H1 (cell line): ENCODE results near the gene GADD45GIP1. TPM values are rescaled to one million over a fixed set of nuclear protein-coding genes. Genes with fewer than 3 reads are reported as not detected.

Experiments
- CTCF ChIA-PET: fragments of 300-600 bp; sonication (Branson Sonifier 250); formaldehyde crosslinking; loops from one replicate; lab custom pipeline; 2021; ENCODE audit not compliant: partially characterized antibody; lab: Charles Lee
- POLR2A ChIA-PET: fragments of 300-600 bp; sonication (Branson Sonifier 250); formaldehyde crosslinking; loops from one replicate; lab custom pipeline; 2021; ENCODE audit warnings: inconsistent platforms; ENCODE audit not compliant: partially characterized antibody; lab: Charles Lee
- DNase-seq, 2 experiments: peaks; one replicate each; pipeline versions ENCODE4 v3.0.0 to v3.0.0-alpha.2; 2010 to 2022; ENCODE audit warnings: low spot score in 2 of 2, low read depth in 1 of 2, mixed read lengths in 1 of 2
- FAIRE-seq: peaks from 2 replicates; lab custom pipeline; 2011; peaks lifted over from hg19 to GRCh38; lab: Jason Lieb, UNC
- H2AFZ ChIP-seq: 2 replicates; pipeline ENCODE4 v1.8.1; 2012; ENCODE audit warnings: low read length, inconsistent platforms
- H2AK5ac ChIP-seq: 2 replicates; pipeline ENCODE4 v1.6.1; 2013; ENCODE audit warnings: low read depth, low read length
- H2BK120ac ChIP-seq: replicated peaks from 2 replicates; pipeline ENCODE3; 2013; ENCODE audit warnings: low read depth, low read length, inconsistent platforms
- H2BK12ac ChIP-seq: 2 replicates; pipeline ENCODE4 v1.6.1; 2013; ENCODE audit warnings: low read depth, low read length
- H2BK15ac ChIP-seq: 2 replicates; pipeline ENCODE4 v1.6.1; 2013; ENCODE audit warnings: low read length
- H2BK20ac ChIP-seq: 2 replicates; pipeline ENCODE4 v1.6.1; 2013; ENCODE audit warnings: low read length
- H2BK5ac ChIP-seq: 2 replicates; pipeline ENCODE4 v1.6.1; 2013; ENCODE audit warnings: low read depth, low read length
- H3K14ac ChIP-seq: 2 replicates; pipeline ENCODE4 v1.6.1; 2013; ENCODE audit warnings: inconsistent platforms; ENCODE audit not compliant: insufficient read length
- H3K18ac ChIP-seq: 2 replicates; pipeline ENCODE4 v1.6.1; 2013; ENCODE audit warnings: low read length; ENCODE audit errors: extremely low read depth
- H3K23ac ChIP-seq: 2 replicates; pipeline ENCODE4 v1.6.1; 2013; ENCODE audit warnings: inconsistent platforms; ENCODE audit not compliant: insufficient read length
- H3K23me2 ChIP-seq: 2 replicates; pipeline ENCODE4 v1.6.1; 2013; ENCODE audit warnings: low read depth, low read length
- H3K27ac ChIP-seq: 2 replicates; pipeline ENCODE4 v1.6.1; 2011; ENCODE audit warnings: low read depth, low read length, inconsistent platforms
- H3K27me3 ChIP-seq, 4 experiments: replicated peaks in 1 of 4; 1 replicate in 1 of 4; 2 replicates in 3 of 4; pipeline versions ENCODE4 v1.6.1 to v1.8.1; 2011 to 2013; ENCODE audit warnings: low read length in 3 of 4, mild to moderate bottlenecking in 3 of 4, inconsistent platforms in 2 of 4, mixed read lengths in 2 of 4, moderate library complexity in 1 of 4; ENCODE audit not compliant: control insufficient read depth in 3 of 4, insufficient read depth in 3 of 4; ENCODE audit errors: extremely low read depth in 1 of 4
- H3K36me3 ChIP-seq, 4 experiments: 2 replicates each; pipeline versions ENCODE4 v1.6.1 to v1.8.1; 2011 to 2013; ENCODE audit warnings: mild to moderate bottlenecking in 4 of 4, low read length in 3 of 4, moderate library complexity in 2 of 4, control low read depth in 1 of 4, inconsistent platforms in 1 of 4; ENCODE audit not compliant: insufficient read depth in 4 of 4, control insufficient read depth in 2 of 4
- H3K4ac ChIP-seq: replicated peaks from 2 replicates; pipeline ENCODE3; 2013; ENCODE audit warnings: low read length, low read depth, mixed read lengths, inconsistent platforms; ENCODE audit not compliant: insufficient read length
- H3K4me1 ChIP-seq, 4 experiments: replicated peaks in 1 of 4; 1 replicate in 1 of 4; 2 replicates in 3 of 4; pipeline versions ENCODE4 v1.6.1 to v1.8.1; 2011 to 2013; ENCODE audit warnings: low read length in 3 of 4, inconsistent platforms in 2 of 4, mixed read lengths in 1 of 4; ENCODE audit not compliant: insufficient read depth in 4 of 4, control insufficient read depth in 3 of 4
- H3K4me2 ChIP-seq, 2 experiments: 2 replicates each; pipeline versions ENCODE4 v1.6.1 to v1.8.1; 2011 to 2013; ENCODE audit warnings: low read depth in 2 of 2, low read length in 2 of 2, control low read depth in 1 of 2, inconsistent platforms in 1 of 2, mild to moderate bottlenecking in 1 of 2; ENCODE audit not compliant: insufficient read depth in 1 of 2
- H3K4me3 ChIP-seq, 4 experiments: fragments of 200-600, 300-600 bp in 1 of 4; sonication (generic), shearing (Covaris generic), sonication (Bioruptor Twin) in 1 of 4; 2 replicates each; pipeline versions ENCODE4 v1.5.1 to v1.8.1; 2011 to 2016; ENCODE audit warnings: low read length in 4 of 4, low read depth in 3 of 4, control low read depth in 2 of 4, inconsistent platforms in 2 of 4, mild to moderate bottlenecking in 2 of 4, mixed read lengths in 1 of 4, moderate library complexity in 1 of 4; ENCODE audit not compliant: insufficient read depth in 2 of 4; ENCODE audit errors: extremely low read depth in 1 of 4
- H3K56ac ChIP-seq: replicated peaks from 2 replicates; pipeline ENCODE3; 2013; ENCODE audit warnings: low read depth, mild to moderate bottlenecking, mixed read lengths, low read length, inconsistent platforms; ENCODE audit not compliant: insufficient read length
- H3K79me1 ChIP-seq: 2 replicates; pipeline ENCODE4 v1.6.1; 2013; ENCODE audit warnings: low read depth, low read length, control low read depth
- H3K79me2 ChIP-seq, 2 experiments: 2 replicates each; pipeline versions ENCODE4 v1.6.1 to v1.8.1; 2012 to 2013; ENCODE audit warnings: low read length in 2 of 2, mild to moderate bottlenecking in 2 of 2, inconsistent platforms in 1 of 2; ENCODE audit not compliant: insufficient read depth in 2 of 2, control insufficient read depth in 1 of 2
- H3K9ac ChIP-seq, 4 experiments: replicated peaks in 1 of 4; 1 replicate in 1 of 4; 2 replicates in 3 of 4; pipeline versions ENCODE4 v1.6.1 to v1.8.1; 2011 to 2013; ENCODE audit warnings: low read depth in 3 of 4, low read length in 3 of 4, control low read depth in 2 of 4, mild to moderate bottlenecking in 2 of 4, moderate library complexity in 2 of 4, inconsistent platforms in 1 of 4; ENCODE audit errors: extremely low read depth in 1 of 4
- H3K9me3 ChIP-seq, 2 experiments: 2 replicates each; pipeline versions ENCODE4 v1.6.1 to v1.8.1; 2012 to 2013; ENCODE audit warnings: mild to moderate bottlenecking in 2 of 2, moderate library complexity in 2 of 2, control low read depth in 1 of 2, inconsistent platforms in 1 of 2, low read depth in 1 of 2, low read length in 1 of 2, mixed read lengths in 1 of 2; ENCODE audit not compliant: insufficient read depth in 2 of 2
- H4K20me1 ChIP-seq, 2 experiments: replicated peaks in 1 of 2; 2 replicates each; pipeline versions ENCODE3 to v1.8.1; 2011 to 2013; ENCODE audit warnings: inconsistent platforms in 2 of 2, low read length in 2 of 2, mild to moderate bottlenecking in 1 of 2; ENCODE audit not compliant: insufficient read depth in 2 of 2, control insufficient read depth in 1 of 2
- H4K5ac ChIP-seq: 2 replicates; pipeline ENCODE4 v1.6.1; 2013; ENCODE audit warnings: low read length, low read depth, mixed read lengths, inconsistent platforms; ENCODE audit not compliant: insufficient read length
- H4K8ac ChIP-seq: 2 replicates; pipeline ENCODE4 v1.8.0; 2013; ENCODE audit warnings: mild to moderate bottlenecking, moderate library complexity, low read length, inconsistent platforms; ENCODE audit not compliant: insufficient read depth; ENCODE audit errors: extremely low read depth
- H4K91ac ChIP-seq: replicated peaks from 2 replicates; pipeline ENCODE3; 2013; ENCODE audit warnings: low read length, mixed read lengths, inconsistent platforms; ENCODE audit not compliant: insufficient read length
- ASH2L ChIP-seq: fragments of 200-600, 300-600 bp; sonication (generic); IDR thresholded peaks from one replicate; pipeline ENCODE4 v1.7.1; 2017; ENCODE audit warnings: low read length
- BRCA1 ChIP-seq: IDR thresholded peaks from 2 replicates; pipeline ENCODE4 v1.6.1; 2012; ENCODE audit warnings: low read depth, low read length, improper control_type of control experiment
- CTBP2 ChIP-seq: IDR thresholded peaks from 2 replicates; pipeline ENCODE4 v1.7.0; 2011; ENCODE audit warnings: borderline replicate concordance, mild to moderate bottlenecking, moderate library complexity, mixed read lengths, low read length; ENCODE audit not compliant: insufficient read depth, insufficient read length
- E2F6 ChIP-seq: IDR thresholded peaks from 2 replicates; pipeline ENCODE4 v1.6.1; 2012; ENCODE audit warnings: inconsistent platforms
- GABPA ChIP-seq: IDR thresholded peaks from 2 replicates; pipeline ENCODE4 v1.6.1; 2011; ENCODE audit warnings: mild to moderate bottlenecking, low read length, moderate library complexity, borderline replicate concordance; ENCODE audit not compliant: insufficient read depth
- HDAC6 ChIP-seq: IDR thresholded peaks from one replicate; pipeline ENCODE4 v1.7.1; 2012; ENCODE audit warnings: low read depth, mild to moderate bottlenecking, inconsistent platforms, low read length, moderate library complexity
- PHF8 ChIP-seq: fragments of 200-600 bp; sonication (generic); conservative IDR thresholded peaks from 2 replicates; pipeline ENCODE4 v1.7.1; 2012; ENCODE audit warnings: low read depth, mild to moderate bottlenecking, inconsistent platforms, low read length, moderate library complexity
- RAD21 ChIP-seq, 2 experiments: IDR thresholded peaks in 1 of 2; conservative IDR thresholded peaks in 1 of 2; 2 replicates each; pipeline ENCODE4 v1.6.1; 2011; ENCODE audit warnings: low read depth in 2 of 2, low read length in 2 of 2, improper control_type of control experiment in 1 of 2, inconsistent platforms in 1 of 2, mild to moderate bottlenecking in 1 of 2, moderate library complexity in 1 of 2
- SIX5 ChIP-seq: IDR thresholded peaks from 2 replicates; pipeline ENCODE4 v1.6.1; 2011; ENCODE audit warnings: mild to moderate bottlenecking, low read depth, low read length
- SUZ12 ChIP-seq: fragments of 200-600 bp; sonication (generic); IDR thresholded peaks from 2 replicates; pipeline ENCODE4 v1.6.1; 2012; ENCODE audit warnings: mild to moderate bottlenecking, inconsistent platforms, low read length, moderate library complexity, mixed read lengths
- TAF1 ChIP-seq: IDR thresholded peaks from 2 replicates; pipeline ENCODE4 v1.6.1; 2011; ENCODE audit warnings: mild to moderate bottlenecking, low read depth, low read length
- WGBS, 2 experiments: shearing (Covaris generic) in 1 of 2; methylation state at CpG; one replicate each; pipeline versions ENCODE4 v1.1.6 to v1.1.7; 2013 to 2015; ENCODE audit warnings: low lambda C conversion rate in 2 of 2, mixed read lengths in 2 of 2, inconsistent platforms in 1 of 2, low coverage in 1 of 2, missing lambda C conversion rate in 1 of 2; ENCODE audit not compliant: insufficient replicate concordance in 2 of 2, insufficient coverage in 1 of 2, insufficient read length in 1 of 2; ENCODE audit errors: extremely low coverage in 1 of 2, missing lambda C conversion rate in 1 of 2; 5-methylcytosine and 5-hydroxymethylcytosine counted together
- polyA plus RNA-seq, 7 experiments: library from polyadenylated mRNA; depleted of rRNA in 3 of 7; stranded (reverse) in 5 of 7; unstranded in 2 of 7; fragments of >200 nt in 5 of 7; fragments of 200-250 nt in 2 of 7; gene quantifications; 1 replicate in 5 of 7; 2 replicates in 1 of 7; 4 replicates in 1 of 7; pipeline versions ENCODE4 v1.2.1 to v1.2.3, GENCODE V29; 2011 to 2013; ENCODE audit warnings: missing spikeins in 2 of 7, mixed read lengths in 2 of 7
- total RNA-seq: library from RNA; stranded (reverse); fragmentation: NEBNext Ultra II Directional; extraction: Animal tissue kit (Norgen Biotek cat#: 25700); gene quantifications from 2 replicates; pipeline ENCODE4 v1.2.1, GENCODE V29; 2021

The GADD45GIP1 gene
- total and polyA plus RNA-seq, 2 of the 8 experiments (the other 6 are each of a cell fraction or from before 2014, with no cell fraction given), result 42.2 to 42.6 TPM

- Histone ChIP-seq H3K4ac (no peak overlapping the region), H4K8ac (no peak overlapping the region), H3K4me3 (peak overlapping the region in 2 of 4 experiments; percentile 46 to 54; a peak in 5 of 8 replicates), H2BK15ac (no peak overlapping the region), H3K27me3 (no peaks in the 10 kb centered on the region), H3K18ac (peak overlapping the region; percentile 93; the same call in 1 of the 2 replicates), H2BK120ac (no peak overlapping the region), H3K14ac (no peak overlapping the region), H2AK5ac (no peak overlapping the region), H3K27ac (no peak overlapping the region), H3K36me3 (no peaks in the 10 kb centered on the region), H4K91ac (no peak overlapping the region), H3K9ac (no peak overlapping the region), H4K5ac (no peak overlapping the region), H2BK20ac (no peak overlapping the region), H2AFZ (peak overlapping the region; percentile 76; the same call in 1 of the 2 replicates), H3K23me2 (no peaks in the 10 kb centered on the region), H3K4me2 (peak overlapping the region; percentile 4 to 64; a peak in 2 of 4 replicates), H3K9me3 (no peaks in the 10 kb centered on the region; a peak in 1 of 4 replicates), H3K56ac (no peak overlapping the region), H2BK5ac (no peak overlapping the region), H3K79me1 (no peaks in the 10 kb centered on the region), H3K79me2 (no peaks in the 10 kb centered on the region), H3K4me1 (peaks cover 0 to 6% (median 2%) of the 10 kb centered on the region in 4 experiments; a peak in 2 of 7 replicates), H2BK12ac (no peak overlapping the region), H3K23ac (no peak overlapping the region), H4K20me1 (no peaks in the 10 kb centered on the region)
- 51% methylated on average over 7 of the region's 8 CpGs; no CpG with 5 or more reads in 1 of the 2 experiments for WGBS, 2 experiments
- DNase-seq (no peak), FAIRE-seq (no peak)
- CTCF ChIA-PET, result interaction anchor here (0.7 to 7.6 kb wide), 67 partner anchors 12 to 1076 kb away, joined by 3 to 154 read pairs (median 4); partner anchors contain the start of genes CALR, DNASE2, GADD45GIP1 and GCDH
- POLR2A ChIA-PET, result interaction anchor here (0.7 to 7.1 kb wide), 19 partner anchors 11 to 186 kb away, joined by 3 to 67 read pairs (median 4); partner anchors contain the start of genes CALR, GADD45GIP1, KLF1 and NACC1
- TF ChIP-seq CTBP2 (no peak), SIX5 (no peak), E2F6 (no peak), GABPA (no peak), BRCA1 (no peak), ASH2L (no peak), TAF1 (no peak), HDAC6 (no peak), PHF8 (no peak), SUZ12 (no peak), RAD21 (IDR thresholded peaks at IDR 0.05 in 1 of 2, conservative IDR thresholded peaks at IDR 0.05 in 1 of 2; ENCODE audit: low read depth in 2 of 2, low read length in 2 of 2) (no peak)
Observed at GRCh38 chr19:12965812-12966135, 8.8 kb upstream of the GADD45GIP1 start.
